DND-41 (cell line): ENCODE results near the gene NRIP1.

Experiments used
- CTCF ChIP-seq: IDR thresholded peaks from 2 replicates; pipeline ENCODE4 v1.5.1; 2012; ENCODE audit warnings: borderline replicate concordance, low read length, moderate library complexity, mild to moderate bottlenecking; ENCODE audit not compliant: poor library complexity, severe bottlenecking; ENCODE audit errors: extremely low read depth
- EZH2 ChIP-seq: IDR thresholded peaks from 3 replicates; pipeline ENCODE4 v1.6.1; 2012; ENCODE audit warnings: borderline replicate concordance, low read depth, mild to moderate bottlenecking, moderate library complexity, low read length, inconsistent platforms; ENCODE audit not compliant: severe bottlenecking

GRCh38 chr21:14968029-14968428 is 96.8 kb downstream of the NRIP1 start:
- TF ChIP-seq CTCF (no peak), EZH2 (no peak)
